Cortex of kidney (tissue), 1 donor: Measurements from ENCODE around the gene SLAMF1.
"Not testable (repeated sequence)": the region's sequence is repeated elsewhere in the genome, so short reads cannot be mapped to it uniquely, and the experiment has no call there.

Experiments used
- DNase-seq: peaks from one replicate; lab custom pipeline; 2025; lab: John Stamatoyannopoulos, UW

Gene SLAMF1

DNA sequence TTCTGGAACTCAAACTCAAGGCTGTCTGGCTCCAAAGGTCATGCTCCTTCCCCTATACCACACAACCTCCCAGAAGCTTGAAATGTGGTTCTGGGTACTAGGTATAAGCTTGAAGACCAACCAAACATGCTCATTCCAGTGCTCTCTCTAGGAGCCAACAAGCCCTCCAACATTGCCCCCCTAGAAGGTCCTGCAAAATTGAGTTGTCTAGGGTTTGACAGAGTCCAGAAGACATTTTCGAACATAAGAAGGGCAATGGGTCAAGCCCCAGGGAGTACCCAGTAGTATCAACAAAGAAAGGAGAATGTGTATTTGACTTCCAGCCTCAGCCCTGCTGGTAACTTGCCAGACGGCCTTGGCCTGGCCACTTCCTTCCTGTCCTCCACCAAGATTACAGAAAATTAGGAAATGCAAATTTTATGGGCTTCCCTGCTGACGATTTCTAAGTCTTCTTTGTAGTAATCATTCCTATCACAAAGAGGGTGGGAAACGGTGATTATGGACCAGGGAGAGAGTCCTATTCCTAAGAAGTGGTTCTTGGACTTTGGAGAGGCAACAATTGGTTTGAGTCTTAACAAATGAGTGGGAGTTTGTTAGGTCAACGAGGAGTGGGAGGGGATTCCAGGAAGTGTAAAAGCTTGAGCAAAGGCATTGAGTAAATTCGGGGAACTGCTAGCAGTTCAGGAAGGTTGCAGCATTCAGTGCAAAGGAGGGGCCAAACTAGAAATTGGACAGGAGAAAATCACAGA is 18.7 kb upstream of the SLAMF1 start:
- DNase-seq = no peak

GRCh38 chr1:160664573-160665051 is 17.8 kb upstream of the SLAMF1 start:
- no peak for DNase-seq

- DNase-seq = no peak
Observed at GRCh38 chr1:160662910-160663309, 16.1 kb upstream of the SLAMF1 start.

GRCh38 chr1:160659566-160659965 is 12.7 kb upstream of the SLAMF1 start:
- DNase-seq = no peak

GRCh38 chr1:160658814-160659193 is 12.0 kb upstream of the SLAMF1 start:
- DNase-seq = no peak

GRCh38 chr1:160658162-160658813 is 11.4 kb upstream of the SLAMF1 start:
- no peak for DNase-seq

- DNase-seq = no peak
Observed at GRCh38 chr1:160657250-160657781, 10.5 kb upstream of the SLAMF1 start.

DNA sequence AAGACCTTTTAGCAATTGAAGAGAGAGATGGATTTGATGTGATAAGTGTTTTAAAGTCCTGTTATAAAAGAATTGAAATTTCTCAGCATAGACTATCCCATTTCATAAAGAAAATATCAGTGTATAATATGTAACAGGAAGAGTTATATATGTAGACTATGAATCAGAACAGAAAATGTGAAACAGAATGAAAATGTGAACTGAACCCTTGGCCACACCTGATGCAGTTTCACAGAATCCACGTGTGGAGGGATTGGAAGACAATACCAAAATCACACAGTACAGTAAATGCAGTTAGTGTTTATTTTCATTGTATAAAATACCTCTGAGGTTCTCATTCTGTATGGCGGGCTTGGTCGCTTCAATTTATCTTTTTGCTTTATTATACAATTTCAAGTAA is 9.9 kb upstream of the SLAMF1 start:
- DNase-seq = no peak

- no peak for DNase-seq
Observed at GRCh38 chr1:160653620-160654016, 6.8 kb upstream of the SLAMF1 start.

- no peak for DNase-seq
Observed at GRCh38 chr1:160652924-160653619, 6.2 kb upstream of the SLAMF1 start.

DNA sequence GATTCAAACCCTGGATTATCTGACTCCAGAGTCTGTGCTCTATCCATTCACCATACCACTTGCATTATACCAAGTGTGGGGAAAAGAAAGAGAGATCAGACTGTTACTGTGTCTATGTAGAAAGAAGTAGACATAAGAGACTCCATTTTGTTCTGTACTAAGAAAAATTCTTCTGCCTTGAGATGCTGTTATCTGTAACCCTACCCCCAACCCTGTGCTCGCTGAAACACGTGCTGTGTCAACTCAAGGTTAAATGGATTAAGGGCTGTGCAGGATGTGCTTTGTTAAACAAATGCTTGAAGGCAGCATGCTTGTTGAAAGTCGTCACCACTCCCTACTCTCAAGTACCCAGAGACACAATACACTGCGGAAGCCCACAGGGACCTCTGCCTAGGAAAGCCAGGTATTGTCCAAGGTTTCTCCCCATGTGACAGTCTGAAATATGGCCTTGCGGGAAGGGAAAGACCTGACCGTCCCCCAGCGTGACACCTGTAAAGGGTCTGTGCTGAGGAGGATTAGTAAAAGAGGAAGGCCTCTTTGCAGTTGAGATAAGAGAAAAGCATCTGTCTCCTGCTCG is 5.3 kb upstream of the SLAMF1 start:
- not testable (repeated sequence) for DNase-seq

GRCh38 chr1:160651433-160652064 is 4.7 kb upstream of the SLAMF1 start:
- DNase-seq = no peak

- no peak for DNase-seq
Observed at GRCh38 chr1:160647329-160647720, 481 bp upstream of the SLAMF1 start.

GRCh38 chr1:160646180-160646579 is 664 bp downstream of the SLAMF1 start:
- DNase-seq = no peak

DNA sequence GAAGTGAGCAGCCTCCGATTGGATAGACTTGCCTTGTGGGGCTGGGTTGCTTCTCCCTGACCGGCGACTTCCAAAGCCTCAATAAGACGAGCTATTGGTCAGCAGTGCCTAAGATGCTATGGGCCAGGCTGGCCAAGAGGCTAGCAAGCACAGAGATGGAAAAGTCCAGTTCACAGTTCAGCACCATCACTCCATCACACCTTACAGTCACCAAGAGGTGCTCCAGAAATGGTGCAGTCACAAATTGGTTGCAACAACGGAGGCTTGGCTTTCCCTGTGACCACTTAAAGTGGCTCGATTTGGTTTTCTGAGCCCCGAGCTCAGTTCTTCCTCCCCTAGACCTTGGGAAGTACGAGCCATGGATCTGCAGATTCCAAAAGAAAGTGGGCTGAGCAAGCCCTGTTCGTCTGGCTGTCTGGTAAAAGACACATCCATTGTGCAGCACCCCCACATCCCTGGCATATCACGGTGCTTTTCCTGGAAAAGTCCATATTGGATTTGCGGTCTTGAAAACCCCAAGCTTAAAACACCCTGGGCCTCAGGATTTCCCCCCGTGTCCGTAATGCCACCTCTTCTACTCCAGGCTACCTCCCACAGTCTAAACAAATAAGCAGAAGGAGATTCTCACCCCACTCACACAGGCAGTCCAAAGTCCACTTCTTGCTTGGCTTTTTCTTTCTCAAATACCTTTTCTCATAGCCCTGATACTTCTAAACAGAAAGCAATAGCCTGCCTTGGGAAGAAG is 1.3 kb downstream of the SLAMF1 start:
- DNase-seq = no peak

DNA sequence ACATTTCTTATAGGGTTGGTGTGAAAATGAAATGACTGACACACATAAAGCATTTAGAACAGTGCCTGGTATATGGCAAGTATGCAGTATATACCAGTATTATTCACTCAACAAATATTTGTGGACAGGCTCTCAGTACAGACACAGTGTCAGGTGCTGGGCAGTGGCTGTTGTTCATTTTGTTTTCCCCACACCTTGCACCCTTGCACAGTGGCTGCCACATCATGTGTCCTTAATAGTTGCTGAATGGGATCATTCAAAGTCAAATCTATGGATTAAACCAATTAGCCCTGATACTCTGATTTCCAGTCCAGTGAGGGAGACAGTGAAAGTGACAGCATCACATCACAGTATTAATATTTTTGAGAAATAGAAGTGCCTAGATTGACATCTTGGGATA is 2.4 kb downstream of the SLAMF1 start:
- DNase-seq = no peak

DNA sequence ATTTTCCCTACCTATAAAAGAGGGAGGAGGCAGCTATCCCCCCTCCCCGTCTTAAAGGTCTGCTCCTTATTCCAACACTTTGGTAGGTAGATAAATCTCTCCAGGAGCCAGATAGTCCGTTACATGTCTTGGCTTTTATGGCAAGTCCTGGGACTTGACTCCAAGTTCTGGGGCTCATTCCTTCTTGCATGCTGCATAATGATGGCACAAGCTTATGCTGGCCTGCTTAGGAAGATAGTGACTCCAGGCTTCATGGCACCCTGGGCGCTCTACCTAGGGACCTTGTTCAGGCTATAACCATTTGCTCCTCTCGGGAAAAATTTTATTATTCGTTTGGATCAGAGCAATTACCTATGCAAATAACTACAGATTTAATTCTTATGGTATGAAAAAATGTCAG is 3.7 kb downstream of the SLAMF1 start:
- DNase-seq = no peak

DNA sequence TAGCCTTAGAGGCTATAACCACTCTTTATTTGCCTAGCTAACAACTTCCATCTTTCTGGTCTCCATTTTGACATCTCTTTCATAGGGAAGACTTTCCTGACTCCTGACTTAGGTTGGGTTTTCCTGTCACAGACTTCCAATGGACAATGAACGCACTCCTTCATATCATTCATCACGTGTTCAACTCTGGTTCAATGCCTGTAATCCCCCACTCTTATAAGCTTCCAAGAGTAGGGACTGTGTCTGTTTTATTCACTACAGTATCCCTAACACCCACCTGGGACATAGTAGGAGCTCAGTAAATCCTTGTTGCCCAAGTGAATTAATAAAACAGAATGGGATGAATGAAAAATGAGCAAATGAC is 4.6 kb downstream of the SLAMF1 start:
- DNase-seq = no peak

- no peak for DNase-seq
Observed at GRCh38 chr1:160641323-160642280, 5.2 kb downstream of the SLAMF1 start.
